GM18511 (cell line): ENCODE measurements around the gene GPR33.
"Not testable (repeated sequence)": the region's sequence is repeated elsewhere in the genome, so short reads cannot be mapped to it uniquely, and the experiment has no call there.

ENCODE experiments used
- ATAC-seq: cut with Tn5 transposase; IDR thresholded peaks from one replicate; pipeline ENCODE4 v1.9.1; 2021; ENCODE audit warnings: mild to moderate bottlenecking, moderate library complexity; ENCODE audit not compliant: unreplicated experiment

The GPR33 gene

GRCh38 chr14:31461545-31461944 is 26.3 kb downstream of the GPR33 start:
- ATAC-seq, result no peak

GRCh38 chr14:31457665-31458659 is 29.9 kb downstream of the GPR33 start:
- ATAC-seq, result peak; percentile 1

GRCh38 chr14:31456841-31457664 is 30.8 kb downstream of the GPR33 start, which contains the start of gene DTD2:
TSS of gene DTD2 (minus strand) at chr14:31457506. CDS start at chr14:31457393, 113 bp downstream.
- peak; percentile 98 for ATAC-seq

DNA sequence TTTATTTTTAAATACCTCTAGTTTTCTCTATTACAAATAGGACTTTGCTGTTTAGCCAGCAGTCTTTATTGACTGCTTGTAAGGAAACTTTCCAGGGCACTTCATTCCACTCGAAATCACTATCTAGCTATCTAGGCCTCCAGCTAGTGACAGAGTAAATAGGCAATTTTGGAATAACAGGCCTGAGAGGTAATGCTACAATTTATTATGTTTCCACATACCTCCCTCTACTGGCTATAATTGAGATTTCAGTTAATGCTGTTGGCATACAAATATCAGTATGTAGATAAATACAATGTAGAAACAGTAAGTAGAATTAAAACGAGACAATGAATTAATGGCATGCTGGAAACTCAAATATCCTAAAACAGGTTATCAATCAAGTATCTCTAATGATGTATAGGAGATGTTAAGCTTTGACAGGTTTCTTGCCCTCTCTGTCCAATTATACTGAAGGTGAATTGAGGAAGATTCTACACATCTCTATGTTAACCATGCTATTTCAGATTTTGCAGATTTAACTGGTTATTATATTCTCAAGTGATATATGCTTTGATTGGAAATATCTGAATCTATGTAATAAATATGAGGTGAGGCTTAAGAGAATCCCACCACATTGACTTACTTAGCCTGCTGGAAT is 37.7 kb downstream of the GPR33 start:
- ATAC-seq, result peak; percentile 65

DNA sequence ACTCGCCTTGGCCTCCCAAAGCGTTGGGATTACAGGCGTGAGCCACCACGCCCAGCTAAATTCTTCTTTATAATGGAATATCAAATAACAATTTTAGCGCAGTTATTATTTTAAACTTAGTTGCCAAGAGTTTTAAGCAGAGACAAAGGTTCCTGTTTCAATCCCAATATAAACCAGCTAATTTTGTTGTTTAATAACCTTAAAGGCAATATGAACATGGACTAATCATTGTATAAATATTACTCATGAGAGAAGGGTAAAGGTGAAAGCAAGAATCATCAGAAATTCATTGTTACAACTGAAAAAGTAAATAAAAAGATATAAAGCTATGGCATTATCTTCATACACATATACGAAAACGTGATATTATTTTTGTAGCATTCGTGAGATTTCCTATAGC is 38.7 kb downstream of the GPR33 start:
- ATAC-seq, result no peak

DNA sequence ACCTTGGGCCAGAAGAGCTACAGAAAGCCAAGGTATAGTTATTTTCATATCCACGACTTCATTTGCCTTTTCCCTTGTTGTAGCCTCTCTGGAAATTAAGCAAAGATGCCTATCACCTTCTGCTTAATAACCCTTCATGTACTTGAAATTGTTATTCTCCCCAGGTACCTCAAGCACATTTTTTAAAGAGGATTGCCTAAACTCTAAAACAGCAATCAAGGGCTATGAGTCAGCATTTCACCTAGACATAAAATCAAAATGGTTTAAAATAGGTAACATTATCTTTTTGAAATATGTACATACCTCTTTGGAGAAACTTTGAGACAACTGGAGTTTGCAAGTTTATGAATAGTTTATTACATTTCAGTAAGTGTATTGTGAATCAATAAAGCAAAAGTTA is 42.1 kb downstream of the GPR33 start:
- ATAC-seq, result no peak

DNA sequence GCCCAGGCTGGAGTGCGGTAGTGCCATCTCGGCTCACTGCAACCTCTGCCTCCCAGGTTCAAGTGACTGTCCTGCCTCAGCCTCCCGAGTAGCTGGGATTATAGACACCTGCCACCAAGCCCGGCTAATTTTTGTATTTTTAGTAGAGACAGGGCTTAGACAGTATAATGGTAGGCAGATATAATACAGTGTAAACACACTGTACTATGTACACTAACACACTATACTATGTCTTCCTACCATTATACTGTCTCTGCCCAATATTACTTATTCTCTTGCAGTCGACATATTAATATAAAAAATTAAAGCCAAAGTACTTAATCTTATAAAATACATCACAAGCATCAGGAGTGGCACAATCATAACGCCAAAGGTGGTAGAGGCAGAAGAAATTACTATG is 45.6 kb downstream of the GPR33 start:
- no peak for ATAC-seq

- no peak for ATAC-seq
Measured at GRCh38 chr14:31441273-31442111, 46.3 kb downstream of the GPR33 start.

- ATAC-seq, result no peak
Measured at GRCh38 chr14:31440280-31440679, 47.6 kb downstream of the GPR33 start.

DNA sequence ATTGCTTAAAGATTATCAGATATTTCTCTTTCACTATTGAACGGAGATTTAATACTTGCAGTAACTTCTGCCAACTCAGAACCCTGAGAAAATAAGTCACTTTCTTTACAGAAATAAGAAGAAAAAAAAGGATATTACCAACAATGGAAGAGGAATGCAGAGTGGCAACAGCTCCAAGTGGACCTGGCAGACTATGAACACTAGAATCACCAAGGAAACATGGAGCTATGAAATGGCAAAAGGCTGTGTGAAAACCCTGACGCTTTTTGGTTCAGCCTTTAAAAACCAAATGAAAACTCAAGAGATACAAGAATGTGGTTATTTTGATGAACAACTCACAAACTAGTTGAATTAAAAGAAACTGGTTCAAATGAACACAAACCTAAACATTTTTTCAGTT is 48.3 kb downstream of the GPR33 start:
- no peak for ATAC-seq

DNA sequence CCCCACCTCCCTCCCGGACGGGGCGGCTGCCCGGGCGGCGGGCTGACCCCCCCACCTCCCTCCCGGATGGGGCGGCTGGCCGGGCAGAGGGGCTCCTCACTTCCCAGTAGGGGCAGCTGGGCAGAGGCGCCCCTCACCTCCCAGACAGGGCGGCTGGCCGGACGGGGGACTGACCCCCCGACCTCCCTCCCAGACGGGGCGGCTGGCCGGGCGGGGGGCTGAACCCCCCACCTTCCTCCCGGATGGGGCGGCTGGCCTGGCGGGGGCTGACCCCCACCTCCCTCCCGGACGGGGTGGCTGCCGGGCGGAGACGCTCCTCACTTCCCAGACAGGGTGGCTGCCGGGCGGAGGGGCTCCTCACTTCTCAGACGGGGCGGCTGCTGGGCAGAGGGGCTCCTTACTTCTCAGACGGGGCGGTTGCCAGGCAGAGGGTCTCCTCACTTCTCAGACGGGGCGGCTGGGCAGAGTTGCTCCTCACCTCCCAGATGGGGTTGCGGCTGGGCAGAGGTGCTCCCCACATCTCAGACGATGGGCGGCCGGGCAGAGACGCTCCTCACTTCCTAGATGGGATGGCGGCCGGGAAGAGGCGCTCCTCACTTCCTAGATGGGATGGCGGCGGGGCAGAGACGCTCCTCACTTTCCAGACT is 50.7 kb downstream of the GPR33 start:
- ATAC-seq, result not testable (repeated sequence)

GRCh38 chr14:31435276-31435675 is 52.6 kb downstream of the GPR33 start:
- no peak for ATAC-seq
